ENCODE data around the gene TRIM17.

TRIM17 gene

DNA sequence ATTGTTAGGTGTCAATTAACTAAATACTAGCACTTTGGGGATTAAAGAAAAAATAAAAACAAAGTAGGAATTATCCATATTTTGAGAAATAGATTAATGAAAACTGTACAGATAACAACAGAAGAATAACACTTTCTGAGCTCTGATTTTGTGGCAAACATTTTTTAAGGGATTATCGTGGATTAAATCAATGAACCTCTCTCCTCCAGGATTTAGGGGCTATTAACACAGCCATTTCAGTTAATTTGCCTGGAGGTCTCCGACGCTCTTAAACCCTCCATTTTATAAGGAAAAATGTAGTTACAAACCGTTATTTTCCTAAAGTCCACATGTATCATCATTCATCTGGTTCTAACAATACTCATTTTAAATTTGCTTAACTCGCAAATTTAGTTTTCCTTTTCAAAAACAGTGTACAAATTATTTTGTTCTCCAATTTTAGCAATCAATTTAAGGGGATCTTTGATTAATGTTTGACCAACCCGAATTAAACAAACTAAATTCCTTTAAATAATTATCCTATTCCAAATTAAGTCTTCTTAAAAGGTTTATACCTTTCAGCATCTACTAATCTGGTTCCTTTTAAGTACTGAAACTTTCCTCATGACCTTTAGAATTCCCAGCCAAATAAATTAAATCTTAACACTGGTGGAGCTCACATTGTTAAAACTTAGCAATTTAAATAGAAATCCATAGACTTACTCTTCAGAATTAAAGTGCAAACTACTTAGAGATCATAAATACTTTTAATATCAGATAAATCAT, 39.8 kb upstream of the TRIM17 start:
- ChIA-PET POLR2A (no interaction called here), CTCF (interaction anchor here (1.3 to 2.0 kb wide), 4 partner anchors 10 to 32 kb away, joined by 3 to 6 read pairs (median 4); no protein-coding TSS in a partner anchor)
- TF ChIP-seq, protein P1, sequence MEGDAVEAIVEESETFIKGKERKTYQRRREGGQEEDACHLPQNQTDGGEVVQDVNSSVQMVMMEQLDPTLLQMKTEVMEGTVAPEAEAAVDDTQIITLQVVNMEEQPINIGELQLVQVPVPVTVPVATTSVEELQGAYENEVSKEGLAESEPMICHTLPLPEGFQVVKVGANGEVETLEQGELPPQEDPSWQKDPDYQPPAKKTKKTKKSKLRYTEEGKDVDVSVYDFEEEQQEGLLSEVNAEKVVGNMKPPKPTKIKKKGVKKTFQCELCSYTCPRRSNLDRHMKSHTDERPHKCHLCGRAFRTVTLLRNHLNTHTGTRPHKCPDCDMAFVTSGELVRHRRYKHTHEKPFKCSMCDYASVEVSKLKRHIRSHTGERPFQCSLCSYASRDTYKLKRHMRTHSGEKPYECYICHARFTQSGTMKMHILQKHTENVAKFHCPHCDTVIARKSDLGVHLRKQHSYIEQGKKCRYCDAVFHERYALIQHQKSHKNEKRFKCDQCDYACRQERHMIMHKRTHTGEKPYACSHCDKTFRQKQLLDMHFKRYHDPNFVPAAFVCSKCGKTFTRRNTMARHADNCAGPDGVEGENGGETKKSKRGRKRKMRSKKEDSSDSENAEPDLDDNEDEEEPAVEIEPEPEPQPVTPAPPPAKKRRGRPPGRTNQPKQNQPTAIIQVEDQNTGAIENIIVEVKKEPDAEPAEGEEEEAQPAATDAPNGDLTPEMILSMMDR (IDR thresholded peaks at IDR 0.05; ENCODE audit: control extremely low read depth, extremely low read depth, low read depth, missing control alignments), result no peak
- DNase-seq (ENCODE audit: extremely low spot score), result no peak

DNA sequence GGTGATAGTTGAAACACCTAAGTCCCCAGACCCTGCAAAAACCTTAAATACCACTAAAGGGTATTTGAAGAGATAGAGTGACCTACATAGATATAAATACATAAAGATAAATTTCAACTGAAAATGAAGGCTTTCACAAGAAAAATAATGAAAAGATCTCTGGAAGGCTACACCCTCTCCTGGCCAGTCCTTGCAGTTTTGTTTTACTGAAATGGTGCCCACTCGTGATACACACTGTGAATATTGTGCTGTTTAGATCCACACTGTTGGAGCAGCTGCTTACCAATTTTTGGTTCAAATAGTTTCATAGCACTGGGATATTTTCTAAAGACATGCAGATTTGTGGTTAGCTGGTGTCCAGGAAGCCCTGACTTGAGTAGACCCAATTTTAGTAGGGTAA, 39.1 kb upstream of the TRIM17 start:
- CTCF ChIA-PET, result interaction anchor here (1.4 to 2.0 kb wide), 3 partner anchors 14 to 33 kb away, joined by 3 to 6 read pairs (median 4); no protein-coding TSS in a partner anchor
- TF ChIP-seq, protein P1 (IDR thresholded peaks at IDR 0.05; ENCODE audit: control extremely low read depth, extremely low read depth, low read depth, missing control alignments), result no peak
- POLR2A ChIA-PET, result no interaction called here
- DNase-seq (ENCODE audit: extremely low spot score), result no peak

DNA sequence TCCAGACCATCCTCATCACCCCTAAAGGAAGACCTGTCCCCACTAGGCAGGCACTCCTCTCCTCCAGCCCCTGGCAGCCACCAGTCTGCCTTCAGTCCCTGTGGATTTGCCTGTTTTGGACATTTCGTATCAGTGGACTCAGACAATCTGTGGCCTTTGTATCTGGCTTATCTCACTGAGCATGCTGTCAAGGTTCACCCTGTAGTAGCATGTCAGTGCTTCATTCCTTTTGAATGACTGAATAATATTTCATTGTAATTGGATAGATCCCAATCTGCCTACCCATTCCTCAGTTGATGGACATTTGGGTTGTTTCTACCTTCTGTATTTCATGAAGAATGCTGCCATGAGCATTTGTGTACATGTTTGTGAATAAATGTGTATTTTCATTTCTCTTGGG, 37.6 kb upstream of the TRIM17 start:
- ChIA-PET POLR2A (no interaction called here), CTCF (no interaction called here)
- DNase-seq (ENCODE audit: extremely low spot score), result no peak
- TF ChIP-seq, protein P1 (IDR thresholded peaks at IDR 0.05; ENCODE audit: control extremely low read depth, extremely low read depth, low read depth, missing control alignments), result no peak

DNA sequence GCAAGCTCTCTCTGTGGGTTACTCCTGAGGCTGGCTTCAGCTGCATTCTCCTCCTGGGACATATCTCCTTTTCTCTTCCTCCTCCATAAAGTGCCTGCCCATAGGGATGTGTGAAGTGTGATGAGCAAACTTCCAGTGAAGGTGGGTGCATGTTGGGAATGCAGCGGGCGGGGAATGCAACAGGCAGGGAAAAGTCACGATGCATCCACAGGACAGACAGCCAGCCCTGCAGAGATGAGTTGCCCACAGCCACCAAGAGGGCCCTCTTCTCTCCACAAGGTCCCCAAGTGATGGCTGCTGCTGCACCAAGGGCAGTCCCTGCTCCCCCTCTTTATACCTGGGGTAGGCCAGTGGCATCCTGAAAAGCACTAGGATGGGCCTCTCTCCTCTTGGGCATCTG, 37.0 kb upstream of the TRIM17 start:
- DNase-seq (ENCODE audit: extremely low spot score), result no peak
- TF ChIP-seq, protein P1 (IDR thresholded peaks at IDR 0.05; ENCODE audit: control extremely low read depth, extremely low read depth, low read depth, missing control alignments), result no peak
- ChIA-PET POLR2A (no interaction called here), CTCF (no interaction called here)

DNA sequence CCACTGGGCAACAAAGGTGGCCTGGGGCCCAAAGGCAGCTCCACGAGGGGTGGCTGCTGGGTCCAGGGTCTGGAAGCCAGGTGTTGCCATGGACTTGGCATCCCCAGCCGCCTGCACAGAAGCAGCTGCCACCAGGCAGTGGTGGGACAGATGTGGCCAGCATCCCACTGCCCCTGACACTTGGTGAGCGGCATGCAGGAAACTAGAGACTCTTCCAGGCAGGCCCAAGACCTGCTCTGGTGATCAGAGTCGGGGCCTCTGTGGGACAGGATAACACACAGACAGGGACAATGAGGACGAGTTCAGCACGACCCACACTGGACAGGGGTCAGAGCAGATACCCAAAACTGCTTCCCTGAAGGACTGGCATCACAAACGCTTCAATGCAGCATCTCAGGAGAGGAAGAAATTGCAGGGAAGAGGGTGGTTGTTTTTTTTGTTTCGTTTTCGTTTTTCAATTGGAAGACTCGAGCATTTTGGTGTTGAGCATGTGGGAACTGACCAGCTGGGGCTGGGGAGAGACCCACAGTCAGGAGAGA, 36.4 kb upstream of the TRIM17 start:
- TF ChIP-seq, protein P1 (IDR thresholded peaks at IDR 0.05; ENCODE audit: control extremely low read depth, extremely low read depth, low read depth, missing control alignments), result no peak
- CTCF ChIA-PET, result interaction anchor here (1.1 kb wide), 1 partner anchor 48 kb away, joined by 3 read pairs; no protein-coding TSS in a partner anchor
- POLR2A ChIA-PET, result interaction anchor here (0.5 kb wide), 1 partner anchor 46 kb away, joined by 13 read pairs; the partner anchor contains the start of gene TRIM11
- no peak for DNase-seq (ENCODE audit: extremely low spot score)

DNA sequence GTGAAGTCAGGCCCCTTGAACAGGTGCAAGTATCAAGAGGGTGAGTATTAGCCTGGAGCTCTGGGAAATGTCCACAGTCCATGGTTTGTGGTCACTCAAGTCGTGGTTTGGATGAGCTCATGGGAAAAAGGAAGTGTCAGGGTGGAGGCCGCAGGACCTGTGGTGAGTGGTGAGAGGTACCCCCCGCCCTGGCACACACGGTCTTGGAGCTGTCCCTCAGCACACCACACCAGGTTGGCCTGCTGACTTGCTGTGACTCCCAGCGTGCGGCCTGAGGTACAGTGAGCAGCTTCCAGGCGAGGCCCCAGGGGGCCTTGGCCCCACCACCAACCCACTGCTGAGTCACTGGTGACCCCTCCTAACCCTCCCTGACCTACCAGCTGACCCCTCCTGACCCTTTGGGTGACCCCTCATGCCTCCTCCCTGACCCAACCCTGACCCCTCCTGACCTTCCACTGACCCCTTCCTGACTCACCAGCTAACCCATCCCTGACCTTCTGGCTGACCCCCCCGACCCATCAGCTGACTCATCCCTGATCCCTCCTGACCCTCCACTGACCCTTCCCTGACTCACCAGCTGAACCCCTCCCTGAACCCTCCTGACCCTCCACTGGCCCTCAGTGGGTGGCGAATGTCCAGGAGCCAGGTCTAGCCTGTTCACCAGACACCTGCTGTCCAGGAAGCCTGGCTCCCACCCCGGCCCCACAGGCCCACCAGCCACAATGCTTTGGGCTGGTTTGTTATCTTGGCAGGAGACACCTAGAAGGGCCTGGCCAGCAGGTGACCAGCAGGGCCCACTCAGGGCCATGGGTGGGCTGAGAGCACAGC, 35.7 kb upstream of the TRIM17 start:
- POLR2A ChIA-PET, result interaction anchor here (0.5 kb wide), 1 partner anchor 45 kb away, joined by 13 read pairs; the partner anchor contains the start of gene TRIM11
- CTCF ChIA-PET, result interaction anchor here (1.1 kb wide), 1 partner anchor 49 kb away, joined by 3 read pairs; no protein-coding TSS in a partner anchor
- TF ChIP-seq, protein P1 (IDR thresholded peaks at IDR 0.05; ENCODE audit: control extremely low read depth, extremely low read depth, low read depth, missing control alignments), result no peak
- no peak for DNase-seq (ENCODE audit: extremely low spot score)

Measured in GM10248 (cell line).